ENCODE results near the gene NAALADL1. TPM values are rescaled to one million over a fixed set of nuclear protein-coding genes. Genes with fewer than 3 reads are reported as not detected.

NAALADL1 gene
- total and polyA plus RNA-seq, 9 of the 15 experiments (the other 6 are each of a cell fraction or from before 2014, with no cell fraction given) = 0.06 to 0.72 (median 0.22) TPM; not detected in 4

GRCh38 chr11:65013130-65013887 lies 45.0 kb downstream of the NAALADL1 start (continued):
- TF ChIP-seq MCM2 (IDR thresholded peaks at IDR 0.05; ENCODE audit: low read depth) = no peak
- TF ChIP-seq ZEB2 (IDR thresholded peaks at IDR 0.05) = peak; percentile 60; the same call in 1 of the 2 replicates
- TF ChIP-seq SMARCA5 (IDR thresholded peaks at IDR 0.05) = peak; percentile 90
- TF ChIP-seq PCBP2 (IDR thresholded peaks at IDR 0.05; ENCODE audit: low read depth, low read length, poor library complexity, severe bottlenecking) = no peak
- TF ChIP-seq RNF2 (IDR thresholded peaks at IDR 0.05) = no peak
- TF ChIP-seq ETS1 (conservative IDR thresholded peaks at IDR 0.05; ENCODE audit: control insufficient read depth, low read depth, low read length) = no peak
- TF ChIP-seq TEAD1 (CRISPR knock-in tag; IDR thresholded peaks at IDR 0.05) = 0 out of 4 replicates have a peak, but pooled peaks of 1 of the 2 experiments have one; percentile 44
- TF ChIP-seq ZNF347 (CRISPR knock-in tag; IDR thresholded peaks at IDR 0.05; ENCODE audit: low read depth) = no peak
- 0 out of 2 replicates have a peak, but pooled peaks have one; percentile 48 for TF ChIP-seq ELF1 (tag; IDR thresholded peaks at IDR 0.05)
- TF ChIP-seq PHB (CRISPR knock-in tag; IDR thresholded peaks at IDR 0.05) = 0 out of 2 replicates have a peak, but pooled peaks have one; percentile 27
- TF ChIP-seq NFATC3 (IDR thresholded peaks at IDR 0.05) = no peak
- TF ChIP-seq, protein P1, sequence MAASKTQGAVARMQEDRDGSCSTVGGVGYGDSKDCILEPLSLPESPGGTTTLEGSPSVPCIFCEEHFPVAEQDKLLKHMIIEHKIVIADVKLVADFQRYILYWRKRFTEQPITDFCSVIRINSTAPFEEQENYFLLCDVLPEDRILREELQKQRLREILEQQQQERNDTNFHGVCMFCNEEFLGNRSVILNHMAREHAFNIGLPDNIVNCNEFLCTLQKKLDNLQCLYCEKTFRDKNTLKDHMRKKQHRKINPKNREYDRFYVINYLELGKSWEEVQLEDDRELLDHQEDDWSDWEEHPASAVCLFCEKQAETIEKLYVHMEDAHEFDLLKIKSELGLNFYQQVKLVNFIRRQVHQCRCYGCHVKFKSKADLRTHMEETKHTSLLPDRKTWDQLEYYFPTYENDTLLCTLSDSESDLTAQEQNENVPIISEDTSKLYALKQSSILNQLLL (CRISPR knock-in tag; IDR thresholded peaks at IDR 0.05; ENCODE audit: borderline replicate concordance) = no peak
- TF ChIP-seq ZFP36 (IDR thresholded peaks at IDR 0.05; ENCODE audit: low read depth, low read length, partially characterized antibody) = peak; percentile 4
- peak; percentile 47; the same call in 1 of the 2 replicates for TF ChIP-seq BCOR (IDR thresholded peaks at IDR 0.05)
- TF ChIP-seq ZNF384 (IDR thresholded peaks at IDR 0.05; ENCODE audit: low read depth, low read length) = 0 out of 2 replicates have a peak, but pooled peaks have one; percentile 8
- TF ChIP-seq ELF4 (CRISPR knock-in tag; IDR thresholded peaks at IDR 0.05) = 0 out of 2 replicates have a peak, but pooled peaks have one; percentile 11
- TF ChIP-seq E2F6 (IDR thresholded peaks at IDR 0.05; ENCODE audit: borderline replicate concordance in 1 of 2, extremely low read depth in 1 of 2, insufficient read depth in 1 of 2, insufficient read length in 1 of 2, low read depth in 1 of 2, low read length in 1 of 2, poor library complexity in 1 of 2, severe bottlenecking in 1 of 2) = no peak
- peak in 1 of 2 experiments; percentile 74; a peak in 1 of 4 replicates for TF ChIP-seq ARNT (IDR thresholded peaks at IDR 0.05)
- TF ChIP-seq POLR2G (IDR thresholded peaks at IDR 0.05; ENCODE audit: low read depth, low read length) = no peak
- TF ChIP-seq SPI1 (IDR thresholded peaks at IDR 0.05; ENCODE audit: borderline replicate concordance, low read depth, low read length) = peak; percentile 82; the same call in 1 of the 2 replicates
- TF ChIP-seq BMI1 (IDR thresholded peaks at IDR 0.05; ENCODE audit: low read length) = no peak
- TF ChIP-seq ZNF778 (CRISPR knock-in tag; IDR thresholded peaks at IDR 0.05) = no peak
- TF ChIP-seq, protein P2, sequence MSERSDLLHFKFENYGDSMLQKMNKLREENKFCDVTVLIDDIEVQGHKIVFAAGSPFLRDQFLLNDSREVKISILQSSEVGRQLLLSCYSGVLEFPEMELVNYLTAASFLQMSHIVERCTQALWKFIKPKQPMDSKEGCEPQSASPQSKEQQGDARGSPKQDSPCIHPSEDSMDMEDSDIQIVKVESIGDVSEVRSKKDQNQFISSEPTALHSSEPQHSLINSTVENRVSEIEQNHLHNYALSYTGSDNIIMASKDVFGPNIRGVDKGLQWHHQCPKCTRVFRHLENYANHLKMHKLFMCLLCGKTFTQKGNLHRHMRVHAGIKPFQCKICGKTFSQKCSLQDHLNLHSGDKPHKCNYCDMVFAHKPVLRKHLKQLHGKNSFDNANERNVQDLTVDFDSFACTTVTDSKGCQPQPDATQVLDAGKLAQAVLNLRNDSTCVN (CRISPR knock-in tag; IDR thresholded peaks at IDR 0.05) = no peak
- TF ChIP-seq YY1 (IDR thresholded peaks at IDR 0.05; ENCODE audit: borderline replicate concordance in 1 of 3, control insufficient read depth in 1 of 3, extremely low read depth in 1 of 3, insufficient read depth in 3 of 3, insufficient read length in 1 of 3, insufficient replicate concordance in 2 of 3, low read depth in 1 of 3, low read length in 2 of 3) = peak in 1 of 3 experiments; percentile 13

All from K562 (cell line).